ENCODE data around the gene TLCD2. TPM values are rescaled to one million over a fixed set of nuclear protein-coding genes. Genes with fewer than 3 reads are reported as not detected.

Gene TLCD2
- total and polyA plus RNA-seq, 2 of the 13 experiments (the other 11 are each of a cell fraction or from before 2014, with no cell fraction given): 0.90 to 1.1 TPM

GRCh38 chr17:1716076-1716911, 6.1 kb upstream of the TLCD2 start (continued):
- TF ChIP-seq ZBTB39 (CRISPR knock-in tag; IDR thresholded peaks at IDR 0.05) (no peak), TMF1 (CRISPR knock-in tag; IDR thresholded peaks at IDR 0.05; ENCODE audit: low read depth) (no peak), ZNF883 (CRISPR knock-in tag; IDR thresholded peaks at IDR 0.05; ENCODE audit: not compliant biosample characterization) (no peak), NPAS2 (CRISPR knock-in tag; IDR thresholded peaks at IDR 0.05; ENCODE audit: borderline replicate concordance) (no peak), THAP8 (CRISPR knock-in tag; IDR thresholded peaks at IDR 0.05; ENCODE audit: borderline replicate concordance) (no peak), ZNF160 (CRISPR knock-in tag; IDR thresholded peaks at IDR 0.05) (no peak), ZNF576 (CRISPR knock-in tag; IDR thresholded peaks at IDR 0.05) (no peak), ZBTB42 (CRISPR knock-in tag; IDR thresholded peaks at IDR 0.05) (no peak), TCF7L2 (IDR thresholded peaks at IDR 0.05; ENCODE audit: low read depth, low read length) (no peak), CREB1 (IDR thresholded peaks at IDR 0.05) (peak; percentile 96), CREB1 (CRISPR knock-in tag; IDR thresholded peaks at IDR 0.05) (peak; percentile 96), ATM (IDR thresholded peaks at IDR 0.05; ENCODE audit: borderline replicate concordance) (no peak), NFE2 (CRISPR knock-in tag; IDR thresholded peaks at IDR 0.05) (peak; percentile 85), ZNF639 (CRISPR knock-in tag; conservative IDR thresholded peaks at IDR 0.05) (no peak; the same call in 1 of the 2 replicates), NCOA5 (CRISPR knock-in tag; IDR thresholded peaks at IDR 0.05) (no peak), ZNF672 (CRISPR knock-in tag; IDR thresholded peaks at IDR 0.05) (no peak), ZNF777 (CRISPR knock-in tag; IDR thresholded peaks at IDR 0.05) (no peak)
- TF ChIP-seq, protein P1, sequence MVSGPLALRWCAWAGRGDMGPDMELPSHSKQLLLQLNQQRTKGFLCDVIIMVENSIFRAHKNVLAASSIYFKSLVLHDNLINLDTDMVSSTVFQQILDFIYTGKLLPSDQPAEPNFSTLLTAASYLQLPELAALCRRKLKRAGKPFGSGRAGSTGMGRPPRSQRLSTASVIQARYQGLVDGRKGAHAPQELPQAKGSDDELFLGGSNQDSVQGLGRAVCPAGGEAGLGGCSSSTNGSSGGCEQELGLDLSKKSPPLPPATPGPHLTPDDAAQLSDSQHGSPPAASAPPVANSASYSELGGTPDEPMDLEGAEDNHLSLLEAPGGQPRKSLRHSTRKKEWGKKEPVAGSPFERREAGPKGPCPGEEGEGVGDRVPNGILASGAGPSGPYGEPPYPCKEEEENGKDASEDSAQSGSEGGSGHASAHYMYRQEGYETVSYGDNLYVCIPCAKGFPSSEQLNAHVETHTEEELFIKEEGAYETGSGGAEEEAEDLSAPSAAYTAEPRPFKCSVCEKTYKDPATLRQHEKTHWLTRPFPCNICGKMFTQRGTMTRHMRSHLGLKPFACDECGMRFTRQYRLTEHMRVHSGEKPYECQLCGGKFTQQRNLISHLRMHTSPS (CRISPR knock-in tag; IDR thresholded peaks at IDR 0.05; ENCODE audit: low read depth): no peak
- TF ChIP-seq, protein P2, sequence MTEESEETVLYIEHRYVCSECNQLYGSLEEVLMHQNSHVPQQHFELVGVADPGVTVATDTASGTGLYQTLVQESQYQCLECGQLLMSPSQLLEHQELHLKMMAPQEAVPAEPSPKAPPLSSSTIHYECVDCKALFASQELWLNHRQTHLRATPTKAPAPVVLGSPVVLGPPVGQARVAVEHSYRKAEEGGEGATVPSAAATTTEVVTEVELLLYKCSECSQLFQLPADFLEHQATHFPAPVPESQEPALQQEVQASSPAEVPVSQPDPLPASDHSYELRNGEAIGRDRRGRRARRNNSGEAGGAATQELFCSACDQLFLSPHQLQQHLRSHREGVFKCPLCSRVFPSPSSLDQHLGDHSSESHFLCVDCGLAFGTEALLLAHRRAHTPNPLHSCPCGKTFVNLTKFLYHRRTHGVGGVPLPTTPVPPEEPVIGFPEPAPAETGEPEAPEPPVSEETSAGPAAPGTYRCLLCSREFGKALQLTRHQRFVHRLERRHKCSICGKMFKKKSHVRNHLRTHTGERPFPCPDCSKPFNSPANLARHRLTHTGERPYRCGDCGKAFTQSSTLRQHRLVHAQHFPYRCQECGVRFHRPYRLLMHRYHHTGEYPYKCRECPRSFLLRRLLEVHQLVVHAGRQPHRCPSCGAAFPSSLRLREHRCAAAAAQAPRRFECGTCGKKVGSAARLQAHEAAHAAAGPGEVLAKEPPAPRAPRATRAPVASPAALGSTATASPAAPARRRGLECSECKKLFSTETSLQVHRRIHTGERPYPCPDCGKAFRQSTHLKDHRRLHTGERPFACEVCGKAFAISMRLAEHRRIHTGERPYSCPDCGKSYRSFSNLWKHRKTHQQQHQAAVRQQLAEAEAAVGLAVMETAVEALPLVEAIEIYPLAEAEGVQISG (CRISPR knock-in tag; IDR thresholded peaks at IDR 0.05): peak; percentile 51

Measured in HepG2 (cell line).